ENCODE measurements around the gene DNAJC28.

DNA sequence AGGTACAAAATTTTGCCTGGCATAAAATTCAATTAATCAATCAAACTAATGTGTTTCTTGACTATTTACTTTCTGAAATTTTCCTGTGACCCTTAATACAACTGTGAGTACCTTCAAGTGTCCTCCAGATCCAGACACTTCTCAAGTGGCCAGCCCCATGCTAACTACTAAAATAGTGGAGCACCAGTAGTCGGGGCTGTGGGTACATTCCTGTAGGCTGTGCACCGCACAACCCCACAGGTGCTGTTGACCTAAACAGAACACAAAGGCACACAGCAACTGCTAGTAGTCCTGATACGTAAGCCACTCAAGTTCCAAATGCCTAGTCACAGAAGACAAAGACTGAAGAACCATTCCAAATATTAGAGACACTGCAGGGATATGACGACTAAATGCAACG is 48.3 kb downstream of the DNAJC28 start:
- TF ChIP-seq POLR2AphosphoS5 (IDR thresholded peaks at IDR 0.05; ENCODE audit: low read depth, low read length) (no peak), REST (IDR thresholded peaks at IDR 0.05; ENCODE audit: insufficient read depth in 1 of 2, low read depth in 2 of 2, low read length in 2 of 2) (no peak), FOXP2 (optimal IDR thresholded peaks at IDR 0.05; ENCODE audit: borderline replicate concordance, extremely low read depth, extremely low read length, insufficient read depth) (no peak)

Data from PFSK-1 (cell line).